H9 (cell line): ENCODE measurements around the gene TBC1D4. TPM values are rescaled to one million over a fixed set of nuclear protein-coding genes. Genes with fewer than 3 reads are reported as not detected.
A peak's percentile ranks its signal among the peaks of the same experiment; 100 is the strongest.

ENCODE experiments used
- DNase-seq: peaks from one replicate; pipeline ENCODE4 v3.0.0-alpha.2; 2017
- H2AFZ ChIP-seq: one replicate; pipeline ENCODE4 v1.6.1; 2013; ENCODE audit warnings: mild to moderate bottlenecking, low read length, control low read depth, moderate library complexity
- H2AK5ac ChIP-seq: 2 replicates; pipeline ENCODE4 v1.6.1; 2013; ENCODE audit warnings: low read length, control low read depth, mixed read lengths; ENCODE audit not compliant: insufficient read length
- H2BK120ac ChIP-seq: one replicate; pipeline ENCODE4 v1.6.1; 2013; ENCODE audit warnings: low read depth, mild to moderate bottlenecking, low read length, control low read depth, inconsistent platforms; ENCODE audit not compliant: poor library complexity, severe bottlenecking
- H2BK12ac ChIP-seq: 2 replicates; pipeline ENCODE4 v1.6.1; 2013; ENCODE audit warnings: low read length, control low read depth, mixed read lengths, low read depth; ENCODE audit not compliant: insufficient read length
- H2BK15ac ChIP-seq: 2 replicates; pipeline ENCODE4 v1.6.1; 2013; ENCODE audit warnings: low read depth, low read length, control low read depth
- H2BK20ac ChIP-seq: one replicate; pipeline ENCODE4 v1.6.1; 2013; ENCODE audit warnings: low read depth, mild to moderate bottlenecking, low read length, control low read depth, inconsistent platforms; ENCODE audit not compliant: poor library complexity, severe bottlenecking
- H2BK5ac ChIP-seq: 2 replicates; pipeline ENCODE4 v1.6.1; 2013; ENCODE audit warnings: low read length, control low read depth, mixed read lengths; ENCODE audit not compliant: insufficient read length
- H3K14ac ChIP-seq: 2 replicates; pipeline ENCODE4 v1.6.1; 2013; ENCODE audit warnings: low read length, control low read depth; ENCODE audit not compliant: insufficient read depth
- H3K18ac ChIP-seq: 2 replicates; pipeline ENCODE4 v1.6.1; 2013; ENCODE audit warnings: low read depth, mild to moderate bottlenecking, mixed read lengths, low read length, control low read depth; ENCODE audit not compliant: insufficient read length
- H3K23ac ChIP-seq: 2 replicates; pipeline ENCODE4 v1.6.1; 2013; ENCODE audit warnings: low read length, control low read depth, mixed read lengths, low read depth; ENCODE audit not compliant: insufficient read length
- H3K23me2 ChIP-seq: 2 replicates; pipeline ENCODE4 v1.6.1; 2013; ENCODE audit warnings: low read depth, mild to moderate bottlenecking, mixed read lengths, low read length, control low read depth; ENCODE audit not compliant: insufficient read length, poor library complexity, severe bottlenecking
- H3K27ac ChIP-seq: 2 replicates; pipeline ENCODE4 v1.5.1; 2013; ENCODE audit warnings: low read length, control low read depth, mixed read lengths, low read depth; ENCODE audit not compliant: insufficient read length
- H3K27me3 ChIP-seq: 2 replicates; pipeline ENCODE4 v1.6.1; 2013; ENCODE audit warnings: low read length, control low read depth, inconsistent platforms; ENCODE audit not compliant: insufficient read depth
- H3K4ac ChIP-seq: 2 replicates; pipeline ENCODE4 v1.6.1; 2013; ENCODE audit warnings: low read depth, mild to moderate bottlenecking, control low read depth, inconsistent platforms, low read length, moderate library complexity
- H3K4me1 ChIP-seq: 2 replicates; pipeline ENCODE4 v1.6.1; 2013; ENCODE audit warnings: low read length, control low read depth, inconsistent platforms; ENCODE audit not compliant: insufficient read depth
- H3K4me2 ChIP-seq: 2 replicates; pipeline ENCODE4 v1.6.1; 2013; ENCODE audit warnings: low read length, control low read depth, mixed read lengths; ENCODE audit not compliant: insufficient read length, insufficient read depth
- H3K56ac ChIP-seq: 2 replicates; pipeline ENCODE4 v1.6.1; 2013; ENCODE audit warnings: low read depth, mild to moderate bottlenecking, mixed read lengths, low read length, control low read depth; ENCODE audit not compliant: insufficient read length
- H3K79me1 ChIP-seq: 2 replicates; pipeline ENCODE4 v1.6.1; 2013; ENCODE audit warnings: low read depth, mild to moderate bottlenecking, moderate library complexity, low read length, control low read depth, inconsistent platforms; ENCODE audit not compliant: insufficient read depth, poor library complexity, severe bottlenecking
- H3K79me2 ChIP-seq: 2 replicates; pipeline ENCODE4 v1.6.1; 2013; ENCODE audit warnings: low read length, control low read depth, inconsistent platforms; ENCODE audit not compliant: insufficient read depth
- H3K9ac ChIP-seq: 2 replicates; pipeline ENCODE4 v1.6.1; 2013; ENCODE audit warnings: low read length, control low read depth, mixed read lengths; ENCODE audit not compliant: insufficient read length; ENCODE audit errors: extremely low read depth
- H3K9me3 ChIP-seq: one replicate; pipeline ENCODE4 v1.6.1; 2013; ENCODE audit warnings: low read depth, low read length, inconsistent platforms; ENCODE audit not compliant: control insufficient read depth
- H3T11ph ChIP-seq: one replicate; pipeline ENCODE4 v1.6.1; 2013; ENCODE audit warnings: mild to moderate bottlenecking, low read length, control low read depth, inconsistent platforms
- H4K20me1 ChIP-seq: one replicate; pipeline ENCODE4 v1.6.1; 2013; ENCODE audit not compliant: control insufficient read depth, insufficient read length, insufficient read depth
- H4K5ac ChIP-seq: 2 replicates; pipeline ENCODE4 v1.6.1; 2013; ENCODE audit warnings: low read depth, mild to moderate bottlenecking, mixed read lengths, low read length, control low read depth; ENCODE audit not compliant: insufficient read length
- H4K8ac ChIP-seq: replicated peaks from 2 replicates; pipeline ENCODE4 v1.6.1; 2013; ENCODE audit warnings: low read length, control low read depth, mixed read lengths, low read depth; ENCODE audit not compliant: insufficient read length
- H4K91ac ChIP-seq: 2 replicates; pipeline ENCODE4 v1.6.1; 2013; ENCODE audit warnings: low read depth, mild to moderate bottlenecking, moderate library complexity, mixed read lengths, low read length, control low read depth; ENCODE audit not compliant: insufficient read length
- H3K27ac Mint-ChIP-seq, 3 experiments: 2 replicates in 2 of 3; 3 replicates in 1 of 3; pipeline ENCODE4 v1.8.0; 2020 to 2021; ENCODE audit warnings: mixed read lengths in 3 of 3, mild to moderate bottlenecking in 1 of 3, moderate library complexity in 1 of 3
- H3K27me3 Mint-ChIP-seq: 2 replicates; pipeline ENCODE4 v1.8.0; 2021; ENCODE audit warnings: low read depth, mild to moderate bottlenecking, moderate library complexity, mixed read lengths
- H3K36me3 Mint-ChIP-seq, 3 experiments: 2 replicates in 2 of 3; 3 replicates in 1 of 3; pipeline ENCODE4 v1.8.0; 2020 to 2021; ENCODE audit warnings: low read depth in 3 of 3, mixed read lengths in 3 of 3; ENCODE audit not compliant: insufficient read depth in 1 of 3
- H3K4me1 Mint-ChIP-seq, 2 experiments: 2 replicates each; pipeline ENCODE4 v1.8.0; 2020; ENCODE audit warnings: mixed read lengths in 2 of 2
- H3K4me3 Mint-ChIP-seq, 2 experiments: 2 replicates in 1 of 2; 3 replicates in 1 of 2; pipeline ENCODE4 v1.8.0; 2020 to 2021; ENCODE audit warnings: mild to moderate bottlenecking in 2 of 2, mixed read lengths in 2 of 2, moderate library complexity in 1 of 2
- H3K9me3 Mint-ChIP-seq, 2 experiments: 2 replicates in 1 of 2; 3 replicates in 1 of 2; pipeline ENCODE4 v1.8.0; 2020; ENCODE audit warnings: mild to moderate bottlenecking in 2 of 2, mixed read lengths in 2 of 2, moderate library complexity in 1 of 2
- WGBS: extraction: QIAGEN DNeasy Blood & Tissue Kit; methylation state at CpG from one replicate; pipeline ENCODE4 v1.1.7; 2013; ENCODE audit warnings: missing lambda C conversion rate, low lambda C conversion rate, mixed read lengths; ENCODE audit not compliant: insufficient read length; ENCODE audit errors: extremely low coverage; 5-methylcytosine and 5-hydroxymethylcytosine counted together
- total RNA-seq: library from RNA; stranded (reverse); gene quantifications from 2 replicates; pipeline ENCODE4 v1.2.1, GENCODE V29; 2021
- TF ChIP-seq, protein P1 (sequence below): fragments of 200-600 bp; sonication (generic); conservative IDR thresholded peaks from 3 replicates; pipeline ENCODE4 v1.8.0; 2021; ENCODE audit warnings: antibody characterized with exemption, mild to moderate bottlenecking

Gene TBC1D4
- total RNA-seq, 1 experiment from 2014 or later = 10.5 TPM

DNA sequence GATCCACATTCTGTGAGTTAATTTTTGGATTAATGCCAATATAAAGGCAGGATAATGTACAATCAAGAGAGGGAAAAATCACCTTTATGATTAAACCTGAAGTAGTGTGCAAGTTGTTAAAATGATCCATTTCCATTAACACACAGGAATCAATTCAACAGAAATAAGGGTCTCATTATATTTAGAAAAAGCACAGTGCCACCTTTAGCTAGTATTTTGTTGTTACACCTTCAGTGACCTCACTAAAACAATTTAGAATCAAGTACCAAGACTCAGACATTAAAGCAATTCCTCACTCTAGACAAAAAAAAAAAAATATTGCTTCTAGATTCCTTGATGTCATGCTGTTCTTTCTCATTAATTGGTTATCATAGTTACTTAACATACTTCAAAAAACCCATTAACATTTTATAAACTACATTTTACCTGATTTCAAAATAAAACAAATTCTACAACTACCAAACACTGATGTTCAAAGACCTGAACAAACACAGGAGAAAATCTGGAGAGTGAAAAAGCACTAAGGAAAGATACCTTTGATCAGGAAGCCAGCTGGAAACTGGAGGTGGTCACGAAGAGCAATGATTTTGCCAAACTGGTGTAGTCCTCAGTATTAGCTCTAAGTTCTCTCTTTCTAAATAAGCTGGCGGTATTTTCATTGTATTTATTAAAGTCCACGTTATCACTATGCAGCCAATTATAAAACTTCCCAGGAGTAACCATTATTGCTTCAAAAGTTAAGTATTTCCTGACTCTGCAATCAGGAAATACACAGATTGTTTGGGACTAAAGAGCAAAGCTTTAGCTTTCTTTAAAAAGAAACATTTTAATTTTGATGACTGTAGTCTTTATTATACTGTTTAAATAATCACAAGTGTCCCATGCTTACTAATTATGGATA is 115.3 kb downstream of the TBC1D4 start:
- no peak overlapping the region for H4K8ac ChIP-seq
- no peak overlapping the region for H3K4ac ChIP-seq
- no peak overlapping the region for H4K5ac ChIP-seq
- H3K14ac ChIP-seq = no peak overlapping the region
- no peaks in the 10 kb centered on the region for H3K9me3 ChIP-seq
- no peak overlapping the region for H3T11ph ChIP-seq
- no peak overlapping the region for H3K27ac ChIP-seq
- H3K18ac ChIP-seq = no peak overlapping the region
- Mint-ChIP-seq H3K4me3 (no peak overlapping the region), H3K4me1 (peaks cover 4% of the 10 kb centered on the region in 2 experiments; a peak in 3 of 4 replicates), H3K9me3 (no peaks in the 10 kb centered on the region), H3K27ac (peak overlapping the region in 1 of 3 experiments; percentile 31; a peak in 2 of 7 replicates), H3K27me3 (no peaks in the 10 kb centered on the region), H3K36me3 (no peaks in the 10 kb centered on the region; a peak in 2 of 7 replicates)
- H3K27me3 ChIP-seq = no peaks in the 10 kb centered on the region
- H4K91ac ChIP-seq = no peak overlapping the region
- no peaks in the 10 kb centered on the region for H3K79me2 ChIP-seq
- no peak overlapping the region for H2AFZ ChIP-seq
- H3K4me2 ChIP-seq = no peak overlapping the region
- TF ChIP-seq, protein P1, sequence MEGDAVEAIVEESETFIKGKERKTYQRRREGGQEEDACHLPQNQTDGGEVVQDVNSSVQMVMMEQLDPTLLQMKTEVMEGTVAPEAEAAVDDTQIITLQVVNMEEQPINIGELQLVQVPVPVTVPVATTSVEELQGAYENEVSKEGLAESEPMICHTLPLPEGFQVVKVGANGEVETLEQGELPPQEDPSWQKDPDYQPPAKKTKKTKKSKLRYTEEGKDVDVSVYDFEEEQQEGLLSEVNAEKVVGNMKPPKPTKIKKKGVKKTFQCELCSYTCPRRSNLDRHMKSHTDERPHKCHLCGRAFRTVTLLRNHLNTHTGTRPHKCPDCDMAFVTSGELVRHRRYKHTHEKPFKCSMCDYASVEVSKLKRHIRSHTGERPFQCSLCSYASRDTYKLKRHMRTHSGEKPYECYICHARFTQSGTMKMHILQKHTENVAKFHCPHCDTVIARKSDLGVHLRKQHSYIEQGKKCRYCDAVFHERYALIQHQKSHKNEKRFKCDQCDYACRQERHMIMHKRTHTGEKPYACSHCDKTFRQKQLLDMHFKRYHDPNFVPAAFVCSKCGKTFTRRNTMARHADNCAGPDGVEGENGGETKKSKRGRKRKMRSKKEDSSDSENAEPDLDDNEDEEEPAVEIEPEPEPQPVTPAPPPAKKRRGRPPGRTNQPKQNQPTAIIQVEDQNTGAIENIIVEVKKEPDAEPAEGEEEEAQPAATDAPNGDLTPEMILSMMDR = no peak; the same call in 2 of the 3 replicates
- H2BK5ac ChIP-seq = no peak overlapping the region
- H3K56ac ChIP-seq = no peak overlapping the region
- no peak overlapping the region for H3K9ac ChIP-seq
- no peak overlapping the region for H2BK20ac ChIP-seq
- no peak overlapping the region for H2BK120ac ChIP-seq
- no peaks in the 10 kb centered on the region for H3K23me2 ChIP-seq
- no CpG with 5 or more reads among the region's 3 CpGs for WGBS
- H3K23ac ChIP-seq = no peak overlapping the region
- no peak overlapping the region for H2BK12ac ChIP-seq
- H3K79me1 ChIP-seq = no peaks in the 10 kb centered on the region
- no peaks in the 10 kb centered on the region for H4K20me1 ChIP-seq
- no peak overlapping the region for H2AK5ac ChIP-seq
- no peak for DNase-seq
- H2BK15ac ChIP-seq = no peak overlapping the region
- no peaks in the 10 kb centered on the region for H3K4me1 ChIP-seq
